HepG2 (cell line): ENCODE measurements around the gene HENMT1. TPM values are rescaled to one million over a fixed set of nuclear protein-coding genes. Genes with fewer than 3 reads are reported as not detected.

Experiments
- ATAC-seq: fragments of 200-7000 bp; cut with Tn5 transposase; 3 replicates; pipeline ENCODE4 v1.9.1; 2020; ENCODE audit warnings: mild to moderate bottlenecking, moderate library complexity
- BruUV-seq: library from RNA; stranded (reverse); fragments of 400-500 nt; replicated peaks from 2 replicates; lab custom pipeline; 2021; lab: Mats Ljungman, UMichigan
- CTCF ChIA-PET: fragments of 300-600 bp; formaldehyde crosslinking; extraction: SDS; loops from one replicate; lab custom pipeline; 2021; ENCODE audit warnings: low total read pairs, inconsistent platforms, low intra/inter-chr PET ratio; lab: Yijun Ruan, JAX
- POLR2A ChIA-PET: fragments of 350-600 bp; sonication (Branson Sonifier 250); formaldehyde crosslinking; loops from one replicate; lab custom pipeline; 2020; ENCODE audit warnings: antibody characterized with exemption, inconsistent platforms; lab: Yijun Ruan, JAX
- DNase-seq: peaks from one replicate; pipeline ENCODE4 v3.0.0-alpha.2; 2015; ENCODE audit warnings: low spot score
- FAIRE-seq: peaks from 3 replicates; lab custom pipeline; 2011; peaks lifted over from hg19 to GRCh38; lab: Jason Lieb, UNC
- H2AFZ ChIP-seq: one replicate; pipeline ENCODE4 v1.6.1; 2011; ENCODE audit warnings: low read length, inconsistent platforms
- H3K27ac ChIP-seq: fragments of 300-600 bp; 3 replicates; pipeline ENCODE4 v1.8.0; 2011; ENCODE audit warnings: mixed run types, mild to moderate bottlenecking, mixed read lengths, low read length, inconsistent platforms; ENCODE audit not compliant: insufficient read depth; ENCODE audit errors: extremely low read length
- H3K27me3 ChIP-seq, 2 experiments: fragments of 200-600 bp in 1 of 2; 2 replicates in 1 of 2; 3 replicates in 1 of 2; pipeline versions ENCODE4 v1.6.0 to v1.8.0; 2011; ENCODE audit warnings: low read length in 2 of 2, mild to moderate bottlenecking in 2 of 2, moderate library complexity in 2 of 2, inconsistent platforms in 1 of 2; ENCODE audit not compliant: insufficient read depth in 2 of 2, control insufficient read depth in 1 of 2
- H3K36me3 ChIP-seq, 2 experiments: fragments of 200-600 bp in 1 of 2; replicated peaks in 1 of 2; 2 replicates in 1 of 2; 3 replicates in 1 of 2; pipeline versions ENCODE4 v1.5.1 to v1.8.0; 2011; ENCODE audit warnings: low read length in 2 of 2, inconsistent platforms in 1 of 2; ENCODE audit not compliant: insufficient read depth in 2 of 2, control insufficient read depth in 1 of 2
- H3K4me1 ChIP-seq: 2 replicates; pipeline ENCODE4 v1.5.1; 2012; ENCODE audit warnings: low read length, inconsistent platforms; ENCODE audit not compliant: insufficient read depth
- H3K4me2 ChIP-seq: 2 replicates; pipeline ENCODE4 v1.6.0; 2011; ENCODE audit warnings: low read depth, low read length, inconsistent platforms
- H3K4me3 ChIP-seq, 3 experiments: fragments of 200-600 bp in 1 of 3; sonication (generic), shearing (Covaris generic) in 1 of 3; replicated peaks in 1 of 3; 2 replicates each; pipeline ENCODE4 v1.5.1; 2011 to 2016; ENCODE audit warnings: low read length in 3 of 3, inconsistent platforms in 2 of 3, low read depth in 2 of 3, mild to moderate bottlenecking in 2 of 3, control low read depth in 1 of 3, mixed read lengths in 1 of 3; ENCODE audit not compliant: insufficient read depth in 1 of 3
- H3K79me2 ChIP-seq: one replicate; pipeline ENCODE4 v1.6.1; 2011; ENCODE audit warnings: low read length, inconsistent platforms; ENCODE audit not compliant: insufficient read depth
- H3K9ac ChIP-seq: 2 replicates; pipeline ENCODE4 v1.6.0; 2011; ENCODE audit warnings: mild to moderate bottlenecking, low read depth, low read length, inconsistent platforms; ENCODE audit not compliant: insufficient read depth
- H3K9me3 ChIP-seq: 2 replicates; pipeline ENCODE4 v1.5.1; 2012; ENCODE audit warnings: mild to moderate bottlenecking, low read length
- H4K20me1 ChIP-seq: 2 replicates; pipeline ENCODE4 v1.6.0; 2011; ENCODE audit warnings: inconsistent platforms, mild to moderate bottlenecking, low read length, moderate library complexity; ENCODE audit not compliant: insufficient read depth
- SKI ChIP-seq: fragments of 450-650 bp; IDR thresholded peaks from one replicate; pipeline ENCODE4 v1.6.1; 2018; ENCODE audit warnings: mild to moderate bottlenecking; ENCODE audit not compliant: partially characterized antibody
- ZNF264 ChIP-seq: sonication (generic); formaldehyde crosslinking; IDR thresholded peaks from 2 replicates; pipeline ENCODE4 v1.4.0; 2020; ENCODE audit warnings: missing genetic modification reagents
- ZNF367 ChIP-seq: sonication (generic); formaldehyde crosslinking; IDR thresholded peaks from 2 replicates; pipeline ENCODE4 v1.4.0; 2020; ENCODE audit warnings: missing genetic modification reagents, borderline replicate concordance
- WGBS: methylation state at CpG from one replicate; pipeline ENCODE4 v1.1.6; 2017; ENCODE audit warnings: low lambda C conversion rate; 5-methylcytosine and 5-hydroxymethylcytosine counted together
- in situ Hi-C: cut with HindIII; loops from 2 replicates; pipeline ENCODE4 v1.10.0; 2017; ENCODE audit warnings: low pct_unique_long_range_greater_than_20kb; ENCODE audit not compliant: extremely low pct_ligation_motif_present
- intact Hi-C: fragments of 100-400 bp; cut with micrococcal nuclease; formaldehyde crosslinking; loops from one replicate; pipeline ENCODE4 v1.10.0; 2022; ENCODE audit not compliant: unreplicated experiment
- polyA plus RNA-seq, 8 experiments: library from polyadenylated mRNA; depleted of rRNA in 3 of 8; stranded (reverse) in 7 of 8; unstranded in 1 of 8; fragments of >200 nt; fragmentation: Illumina TruSeq in 4 of 8; extraction: Trizol in 4 of 8; gene quantifications; 2 replicates each; pipeline versions ENCODE4 v1.2.1 to v1.2.3, GENCODE V29; 2011 to 2016; ENCODE audit warnings: low read depth in 4 of 8, missing spikeins in 1 of 8, mixed read lengths in 1 of 8; ENCODE audit not compliant: insufficient read depth in 1 of 8
- total RNA-seq, 5 experiments: library from RNA; depleted of rRNA; stranded (reverse); fragments of >200 nt; fragmentation: Illumina TruSeq; extraction: Trizol; gene quantifications; 2 replicates each; pipeline ENCODE4 v1.2.3, GENCODE V29; 2016; ENCODE audit warnings: low read depth in 1 of 5
- TF ChIP-seq, protein P1 (sequence below), 2 experiments: sonication (generic) in 1 of 2; formaldehyde crosslinking in 1 of 2; IDR thresholded peaks; 2 replicates each; pipeline versions ENCODE4 v1.6.1 to v1.9.0; 2014 to 2022; ENCODE audit warnings: antibody characterized with exemption in 1 of 2, borderline replicate concordance in 1 of 2, inconsistent platforms in 1 of 2, low read depth in 1 of 2, missing genetic modification reagents in 1 of 2
- TF ChIP-seq, protein P2 (sequence below): sonication (generic); formaldehyde crosslinking; IDR thresholded peaks from 2 replicates; pipeline ENCODE4 v1.4.0; 2020; ENCODE audit warnings: missing genetic modification reagents
- TF ChIP-seq, protein P3 (sequence below): sonication (generic); formaldehyde crosslinking; IDR thresholded peaks from 2 replicates; pipeline ENCODE4 v1.4.0; 2020; ENCODE audit warnings: mild to moderate bottlenecking, missing genetic modification reagents
- TF ChIP-seq, protein P4 (sequence below): sonication (generic); formaldehyde crosslinking; IDR thresholded peaks from 2 replicates; pipeline ENCODE4 v1.4.0; 2020; ENCODE audit warnings: missing genetic modification reagents
- TF ChIP-seq, protein P5 (sequence below), 2 experiments: sonication (generic) in 1 of 2; formaldehyde crosslinking in 1 of 2; IDR thresholded peaks; 2 replicates each; pipeline versions ENCODE4 v1.4.0 to v1.6.1; 2016 to 2020; ENCODE audit warnings: borderline replicate concordance in 1 of 2, low read depth in 1 of 2, mild to moderate bottlenecking in 1 of 2, missing genetic modification reagents in 1 of 2

HENMT1 gene
- total and polyA plus RNA-seq, 2 of the 13 experiments (the other 11 are each of a cell fraction or from before 2014, with no cell fraction given), result not detected

DNA sequence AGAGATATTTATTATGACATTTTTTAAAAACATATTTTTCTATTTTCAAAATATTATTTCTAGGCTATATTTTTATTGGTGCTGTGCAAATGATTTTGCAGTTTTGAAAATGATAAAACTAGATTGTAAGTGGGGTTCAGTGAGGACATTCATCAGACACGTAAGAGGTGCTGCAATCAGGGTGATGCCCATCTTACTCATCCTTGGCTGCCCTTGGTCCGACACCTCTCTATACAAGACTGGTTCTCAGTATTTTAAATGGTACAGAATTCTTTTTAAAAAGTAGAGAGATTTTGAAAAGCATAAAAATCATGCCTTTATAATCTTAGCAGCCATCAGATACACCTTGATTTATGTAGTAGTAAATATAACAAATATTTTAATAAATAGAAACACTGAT is 24.0 kb downstream of the HENMT1 start:
- CTCF ChIA-PET, result no interaction called here
- POLR2A ChIA-PET, result no interaction called here
- in situ Hi-C loops (no loop called here), intact Hi-C loops (no loop called here)
- Histone ChIP-seq H4K20me1 (no peaks in the 10 kb centered on the region), H3K4me1 (no peaks in the 10 kb centered on the region), H3K9me3 (no peaks in the 10 kb centered on the region), H3K4me2 (no peak overlapping the region), H3K9ac (no peak overlapping the region), H3K27me3 (no peaks in the 10 kb centered on the region), H3K27ac (no peak overlapping the region), H2AFZ (no peak overlapping the region), H3K4me3 (no peak overlapping the region), H3K36me3 (no peaks in the 10 kb centered on the region), H3K79me2 (no peaks in the 10 kb centered on the region)
- FAIRE-seq, result no peak
- ATAC-seq, result no peak
- 90% methylated on average over 2 of the region's 2 CpGs for WGBS
- no peak for DNase-seq
- no TSS peak for BruUV-seq
- TF ChIP-seq, protein P1, sequence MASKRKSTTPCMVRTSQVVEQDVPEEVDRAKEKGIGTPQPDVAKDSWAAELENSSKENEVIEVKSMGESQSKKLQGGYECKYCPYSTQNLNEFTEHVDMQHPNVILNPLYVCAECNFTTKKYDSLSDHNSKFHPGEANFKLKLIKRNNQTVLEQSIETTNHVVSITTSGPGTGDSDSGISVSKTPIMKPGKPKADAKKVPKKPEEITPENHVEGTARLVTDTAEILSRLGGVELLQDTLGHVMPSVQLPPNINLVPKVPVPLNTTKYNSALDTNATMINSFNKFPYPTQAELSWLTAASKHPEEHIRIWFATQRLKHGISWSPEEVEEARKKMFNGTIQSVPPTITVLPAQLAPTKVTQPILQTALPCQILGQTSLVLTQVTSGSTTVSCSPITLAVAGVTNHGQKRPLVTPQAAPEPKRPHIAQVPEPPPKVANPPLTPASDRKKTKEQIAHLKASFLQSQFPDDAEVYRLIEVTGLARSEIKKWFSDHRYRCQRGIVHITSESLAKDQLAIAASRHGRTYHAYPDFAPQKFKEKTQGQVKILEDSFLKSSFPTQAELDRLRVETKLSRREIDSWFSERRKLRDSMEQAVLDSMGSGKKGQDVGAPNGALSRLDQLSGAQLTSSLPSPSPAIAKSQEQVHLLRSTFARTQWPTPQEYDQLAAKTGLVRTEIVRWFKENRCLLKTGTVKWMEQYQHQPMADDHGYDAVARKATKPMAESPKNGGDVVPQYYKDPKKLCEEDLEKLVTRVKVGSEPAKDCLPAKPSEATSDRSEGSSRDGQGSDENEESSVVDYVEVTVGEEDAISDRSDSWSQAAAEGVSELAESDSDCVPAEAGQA (IDR thresholded peaks at IDR 0.05; ENCODE audit: low read depth), result no peak
- TF ChIP-seq, protein P1 (CRISPR knock-in tag; IDR thresholded peaks at IDR 0.05; ENCODE audit: borderline replicate concordance), result no peak
- TF ChIP-seq, protein P2, sequence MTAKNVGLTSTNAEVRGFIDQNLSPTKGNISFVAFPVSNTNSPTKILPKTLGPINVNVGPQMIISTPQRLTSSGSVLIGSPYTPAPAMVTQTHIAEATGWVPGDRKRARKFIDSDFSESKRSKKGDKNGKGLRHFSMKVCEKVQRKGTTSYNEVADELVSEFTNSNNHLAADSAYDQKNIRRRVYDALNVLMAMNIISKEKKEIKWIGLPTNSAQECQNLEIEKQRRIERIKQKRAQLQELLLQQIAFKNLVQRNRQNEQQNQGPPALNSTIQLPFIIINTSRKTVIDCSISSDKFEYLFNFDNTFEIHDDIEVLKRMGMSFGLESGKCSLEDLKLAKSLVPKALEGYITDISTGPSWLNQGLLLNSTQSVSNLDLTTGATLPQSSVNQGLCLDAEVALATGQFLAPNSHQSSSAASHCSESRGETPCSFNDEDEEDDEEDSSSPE (CRISPR knock-in tag), result no peak
- TF ChIP-seq, protein P3, sequence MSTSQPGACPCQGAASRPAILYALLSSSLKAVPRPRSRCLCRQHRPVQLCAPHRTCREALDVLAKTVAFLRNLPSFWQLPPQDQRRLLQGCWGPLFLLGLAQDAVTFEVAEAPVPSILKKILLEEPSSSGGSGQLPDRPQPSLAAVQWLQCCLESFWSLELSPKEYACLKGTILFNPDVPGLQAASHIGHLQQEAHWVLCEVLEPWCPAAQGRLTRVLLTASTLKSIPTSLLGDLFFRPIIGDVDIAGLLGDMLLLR (CRISPR knock-in tag), result no peak
- TF ChIP-seq ZNF264, result no peak
- TF ChIP-seq, protein P4, sequence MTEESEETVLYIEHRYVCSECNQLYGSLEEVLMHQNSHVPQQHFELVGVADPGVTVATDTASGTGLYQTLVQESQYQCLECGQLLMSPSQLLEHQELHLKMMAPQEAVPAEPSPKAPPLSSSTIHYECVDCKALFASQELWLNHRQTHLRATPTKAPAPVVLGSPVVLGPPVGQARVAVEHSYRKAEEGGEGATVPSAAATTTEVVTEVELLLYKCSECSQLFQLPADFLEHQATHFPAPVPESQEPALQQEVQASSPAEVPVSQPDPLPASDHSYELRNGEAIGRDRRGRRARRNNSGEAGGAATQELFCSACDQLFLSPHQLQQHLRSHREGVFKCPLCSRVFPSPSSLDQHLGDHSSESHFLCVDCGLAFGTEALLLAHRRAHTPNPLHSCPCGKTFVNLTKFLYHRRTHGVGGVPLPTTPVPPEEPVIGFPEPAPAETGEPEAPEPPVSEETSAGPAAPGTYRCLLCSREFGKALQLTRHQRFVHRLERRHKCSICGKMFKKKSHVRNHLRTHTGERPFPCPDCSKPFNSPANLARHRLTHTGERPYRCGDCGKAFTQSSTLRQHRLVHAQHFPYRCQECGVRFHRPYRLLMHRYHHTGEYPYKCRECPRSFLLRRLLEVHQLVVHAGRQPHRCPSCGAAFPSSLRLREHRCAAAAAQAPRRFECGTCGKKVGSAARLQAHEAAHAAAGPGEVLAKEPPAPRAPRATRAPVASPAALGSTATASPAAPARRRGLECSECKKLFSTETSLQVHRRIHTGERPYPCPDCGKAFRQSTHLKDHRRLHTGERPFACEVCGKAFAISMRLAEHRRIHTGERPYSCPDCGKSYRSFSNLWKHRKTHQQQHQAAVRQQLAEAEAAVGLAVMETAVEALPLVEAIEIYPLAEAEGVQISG (CRISPR knock-in tag), result no peak
- no peak for TF ChIP-seq SKI
- TF ChIP-seq, protein P5, sequence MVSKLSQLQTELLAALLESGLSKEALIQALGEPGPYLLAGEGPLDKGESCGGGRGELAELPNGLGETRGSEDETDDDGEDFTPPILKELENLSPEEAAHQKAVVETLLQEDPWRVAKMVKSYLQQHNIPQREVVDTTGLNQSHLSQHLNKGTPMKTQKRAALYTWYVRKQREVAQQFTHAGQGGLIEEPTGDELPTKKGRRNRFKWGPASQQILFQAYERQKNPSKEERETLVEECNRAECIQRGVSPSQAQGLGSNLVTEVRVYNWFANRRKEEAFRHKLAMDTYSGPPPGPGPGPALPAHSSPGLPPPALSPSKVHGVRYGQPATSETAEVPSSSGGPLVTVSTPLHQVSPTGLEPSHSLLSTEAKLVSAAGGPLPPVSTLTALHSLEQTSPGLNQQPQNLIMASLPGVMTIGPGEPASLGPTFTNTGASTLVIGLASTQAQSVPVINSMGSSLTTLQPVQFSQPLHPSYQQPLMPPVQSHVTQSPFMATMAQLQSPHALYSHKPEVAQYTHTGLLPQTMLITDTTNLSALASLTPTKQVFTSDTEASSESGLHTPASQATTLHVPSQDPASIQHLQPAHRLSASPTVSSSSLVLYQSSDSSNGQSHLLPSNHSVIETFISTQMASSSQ (IDR thresholded peaks at IDR 0.05; ENCODE audit: low read depth), result no peak
- TF ChIP-seq, protein P5 (CRISPR knock-in tag; IDR thresholded peaks at IDR 0.05; ENCODE audit: borderline replicate concordance), result no peak
- no peak for TF ChIP-seq ZNF367 (CRISPR knock-in tag)
